Coronary artery (tissue), 2 donors: ENCODE measurements around the gene PEX14.
A peak's percentile ranks its signal among the peaks of the same experiment; 100 is the strongest.

Experiments used
- DNase-seq: peaks from one replicate; pipeline ENCODE4 v3.0.0-alpha.2; 2017; ENCODE audit warnings: low spot score
- H3K27ac ChIP-seq, 2 donors: fragments of 200-600 bp; sonication (generic); one replicate each; pipeline ENCODE4 v1.5.1; 2016 to 2019
- H3K4me3 ChIP-seq: fragments of 200-600 bp; sonication (generic); 2 replicates; pipeline ENCODE4 v1.5.1; 2016; ENCODE audit warnings: mild to moderate bottlenecking, moderate library complexity
- CTCF ChIP-seq: fragments of 200-600 bp; sonication (generic); IDR thresholded peaks from one replicate; pipeline ENCODE4 v1.5.1; 2019; ENCODE audit warnings: antibody characterized with exemption

The PEX14 gene

DNA sequence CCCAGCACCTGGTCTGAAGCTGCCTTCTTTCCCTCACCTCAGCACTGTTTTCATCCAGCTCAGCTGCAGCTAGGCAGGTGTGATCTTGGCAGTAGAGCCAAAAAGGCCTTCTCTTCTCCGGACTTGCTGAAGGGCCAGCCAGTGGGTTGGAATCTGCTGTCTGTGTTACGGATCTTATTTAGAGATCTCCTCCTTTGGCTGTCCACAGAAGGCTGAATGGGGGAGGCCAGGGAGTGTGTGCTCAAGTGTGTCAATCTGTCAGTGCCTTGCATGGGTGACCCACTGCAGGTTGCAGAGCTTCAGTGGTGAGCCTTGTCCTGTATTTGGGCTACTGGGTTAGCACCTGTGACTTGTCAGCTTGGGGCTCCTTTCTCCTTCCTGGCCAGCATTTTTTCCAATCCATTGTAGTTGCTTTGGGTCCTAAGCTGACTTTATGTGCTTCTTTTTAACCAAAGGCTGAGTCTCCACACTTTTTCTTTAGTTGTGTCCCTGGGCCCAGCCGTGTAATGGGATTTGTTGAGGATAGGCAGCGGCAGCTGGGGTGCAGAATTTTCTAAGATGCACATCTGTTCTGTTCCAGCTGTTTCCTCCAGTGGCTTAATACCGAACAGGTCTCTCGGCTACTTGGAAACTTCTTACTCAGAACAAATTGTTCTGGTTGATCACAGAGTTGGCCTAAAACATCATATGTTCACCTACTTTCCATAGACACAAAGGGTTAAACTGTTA is 126.8 kb downstream of the PEX14 start:
- H3K4me3 ChIP-seq, result no peak overlapping the region
- DNase-seq, result no peak
- H3K27ac ChIP-seq, result no peak overlapping the region
- no peak for TF ChIP-seq CTCF

- TF ChIP-seq CTCF, result no peak
- no peak overlapping the region for H3K27ac ChIP-seq
Measured at GRCh38 chr1:10602936-10603335, 128.2 kb downstream of the PEX14 start.

DNA sequence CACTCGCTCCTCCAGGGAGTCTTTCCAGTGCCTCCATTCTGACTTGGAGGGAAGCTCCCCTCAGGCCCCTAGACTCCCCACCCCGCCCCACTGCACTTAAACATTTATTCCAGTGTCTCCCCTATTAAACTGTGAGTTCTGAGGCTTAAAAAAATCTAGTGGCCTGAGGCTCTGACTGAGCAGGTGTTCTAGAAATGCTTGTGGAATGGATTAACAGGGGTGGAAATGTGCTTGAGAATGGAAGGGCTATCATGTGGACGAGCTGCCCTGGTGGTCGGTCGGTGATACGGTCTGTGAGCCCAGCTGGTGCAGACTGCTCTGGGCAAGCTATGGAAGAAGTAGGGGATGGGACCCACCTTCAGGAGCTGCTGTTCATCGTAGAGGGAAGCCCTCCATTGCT is 130.2 kb downstream of the PEX14 start:
- no peak for TF ChIP-seq CTCF
- no peak for DNase-seq
- no peak overlapping the region for H3K27ac ChIP-seq
- H3K4me3 ChIP-seq, result no peak overlapping the region

More at GRCh38 chr1:10602936-10603335, 128.2 kb downstream of the PEX14 start:
- no peak for DNase-seq
- H3K4me3 ChIP-seq, result no peak overlapping the region

GRCh38 chr1:10606064-10606463 is 131.3 kb downstream of the PEX14 start:
- peak; percentile 50 for DNase-seq
- TF ChIP-seq CTCF, result no peak
- Histone ChIP-seq H3K27ac (no peak overlapping the region), H3K4me3 (no peak overlapping the region)

- Histone ChIP-seq H3K27ac (no peak overlapping the region), H3K4me3 (no peak overlapping the region)
- no peak for TF ChIP-seq CTCF
- no peak for DNase-seq
Measured at GRCh38 chr1:10607228-10607627, 132.5 kb downstream of the PEX14 start.

DNA sequence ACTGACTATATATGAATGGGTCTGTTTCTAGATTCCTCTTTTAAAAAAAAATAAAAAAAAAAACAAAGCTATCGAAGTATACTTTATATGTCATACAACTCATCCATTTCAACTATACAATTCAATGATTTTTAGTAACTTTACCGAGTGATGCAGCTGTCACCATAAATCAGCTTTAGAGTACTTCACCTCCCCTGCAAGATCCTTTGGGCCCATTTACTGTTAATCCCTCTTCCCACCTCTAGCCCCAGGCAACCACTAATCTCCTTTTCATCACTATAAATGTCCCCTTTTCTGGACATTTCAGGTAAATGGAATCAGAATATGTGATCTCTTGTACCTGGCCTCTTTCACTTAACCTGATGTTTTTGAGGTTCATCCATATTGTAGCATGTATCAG is 133.9 kb downstream of the PEX14 start:
- no peak for DNase-seq
- no peak overlapping the region for H3K4me3 ChIP-seq
- no peak for TF ChIP-seq CTCF
- no peak overlapping the region for H3K27ac ChIP-seq

DNA sequence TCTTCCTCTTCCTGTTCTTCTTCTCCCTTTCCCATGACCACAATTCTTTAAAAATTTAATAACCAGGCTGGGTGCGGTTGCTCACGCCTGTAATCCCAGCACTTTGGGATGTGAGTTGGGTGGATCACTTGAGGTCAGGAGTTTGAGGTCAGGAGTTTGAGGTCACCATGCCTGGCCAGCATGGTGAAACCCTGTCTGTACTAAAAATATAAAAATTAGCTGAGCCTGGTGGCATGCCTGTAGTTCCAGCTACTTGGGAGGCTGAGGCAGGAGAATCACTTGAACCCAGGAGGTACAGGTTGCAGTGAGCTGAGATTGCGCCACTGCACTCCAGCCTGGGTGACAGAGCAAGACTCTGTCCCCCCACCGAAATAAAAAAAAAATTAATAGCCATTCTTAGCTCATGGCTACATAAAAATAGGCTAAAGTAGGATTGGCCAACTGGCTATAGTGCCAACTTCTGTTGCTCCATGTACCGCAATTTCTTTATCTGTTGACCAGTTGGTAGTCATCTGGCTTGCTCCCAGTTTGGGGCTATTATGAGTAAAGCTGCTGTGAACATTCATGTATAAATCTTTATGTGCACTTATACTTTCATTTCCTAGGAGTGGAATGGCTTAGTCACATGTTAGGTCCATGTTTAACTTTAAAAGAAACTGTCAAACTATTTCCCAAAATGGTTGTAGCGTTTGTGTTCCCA is 136.3 kb downstream of the PEX14 start:
- H3K27ac ChIP-seq, result no peak overlapping the region
- no peak overlapping the region for H3K4me3 ChIP-seq
- peak; percentile 41 for DNase-seq
- TF ChIP-seq CTCF, result no peak
